ENCODE results near the gene FAM72A. TPM values are rescaled to one million over a fixed set of nuclear protein-coding genes. Genes with fewer than 3 reads are reported as not detected.
"Not testable (repeated sequence)": the region's sequence is repeated elsewhere in the genome, so short reads cannot be mapped to it uniquely, and the experiment has no call there.

FAM72A gene
- total and polyA plus RNA-seq, 2 of the 4 experiments (the other 2 are of a cell fraction), result 2.2 to 5.0 TPM

GRCh38 chr1:206229286-206229685 lies 26.6 kb upstream of the FAM72A start:
- H2AK9ac ChIP-seq (replicated peaks; ENCODE audit: low read depth, low read length, poor library complexity); H3K4me3 ChIP-seq (ENCODE audit: insufficient read depth, low read depth, low read length); H3K18ac ChIP-seq (ENCODE audit: low read depth, low read length); H3K9me3 ChIP-seq (ENCODE audit: control insufficient read depth, insufficient read depth, low read length); POLR2A ChIA-PET (ENCODE audit: unreplicated experiment); ATAC-seq (ENCODE audit: low read depth); H3K27me3 ChIP-seq (ENCODE audit: control insufficient read depth, insufficient read depth, low read length); BruUV-seq (replicated peaks); H2BK5ac ChIP-seq (ENCODE audit: low read depth, low read length, poor library complexity, severe bottlenecking); H3K9me1 ChIP-seq (ENCODE audit: insufficient read depth, low read length); H3K56ac ChIP-seq (ENCODE audit: extremely low read depth, insufficient read depth, low read length); H4K20me1 ChIP-seq (ENCODE audit: insufficient read depth, low read length); CTCF ChIA-PET; intact Hi-C loops (cut with micrococcal nuclease); H3K9ac ChIP-seq (ENCODE audit: low read depth, low read length); H3K4me2 ChIP-seq (ENCODE audit: low read depth, low read length); H3K14ac ChIP-seq (replicated peaks; ENCODE audit: low read depth, low read length); H3K79me1 ChIP-seq (ENCODE audit: low read depth in 1 of 2, low read length in 2 of 2); in situ Hi-C loops (cut with MboI; ENCODE audit: low sequenced_read_pairs); H4K91ac ChIP-seq (ENCODE audit: insufficient read depth, low read depth, low read length); H2AFZ ChIP-seq (replicated peaks; ENCODE audit: low read length, poor library complexity); dilution Hi-C loops (cut with HindIII; ENCODE audit: low sequenced_read_pairs, unreplicated experiment); H3K36me3 ChIP-seq (ENCODE audit: control insufficient read depth, insufficient read depth, low read length); H2BK20ac ChIP-seq (ENCODE audit: low read depth, low read length); H3K4ac ChIP-seq (ENCODE audit: low read depth, low read length); H2AK5ac ChIP-seq (ENCODE audit: low read depth, low read length); H4K8ac ChIP-seq (ENCODE audit: low read depth in 2 of 2, low read length in 2 of 2); H3K27ac ChIP-seq (ENCODE audit: insufficient read depth, low read length); H2BK15ac ChIP-seq (ENCODE audit: low read depth, low read length); H3K4me1 ChIP-seq (ENCODE audit: control insufficient read depth, insufficient read depth, low read length); H4K5ac ChIP-seq (ENCODE audit: low read depth, low read length); H2BK120ac ChIP-seq (ENCODE audit: low read depth, low read length); H3K23ac ChIP-seq (ENCODE audit: low read depth, low read length); DNase-seq: not testable (repeated sequence)
- WGBS, 2 experiments (ENCODE audit: extremely low coverage in 2 of 2, insufficient read length in 1 of 2), result no CpG with 5 or more reads among the region's 2 CpGs

DNA sequence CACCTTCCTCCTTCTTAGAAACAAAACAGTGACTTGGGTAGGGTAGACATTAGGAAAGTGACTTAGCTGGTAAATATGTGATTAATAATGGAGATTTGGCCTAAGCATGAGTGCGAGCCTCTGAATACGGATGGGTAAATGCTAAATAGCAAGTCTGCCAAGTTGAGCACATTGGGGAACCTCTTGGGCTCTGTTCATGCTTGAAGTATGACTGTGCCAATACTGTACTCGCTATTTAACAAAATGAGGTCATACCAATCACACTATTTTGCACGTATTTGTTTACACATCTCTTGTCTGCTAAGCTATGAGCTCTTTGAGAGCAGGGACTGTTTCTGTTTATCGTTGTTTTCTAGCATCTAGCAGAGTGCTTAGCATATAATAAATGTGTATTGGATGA lies 24.2 kb upstream of the FAM72A start:
- H2AK9ac ChIP-seq (replicated peaks; ENCODE audit: low read depth, low read length, poor library complexity); H3K4me1 ChIP-seq (ENCODE audit: control insufficient read depth, insufficient read depth, low read length); dilution Hi-C loops (cut with HindIII; ENCODE audit: low sequenced_read_pairs, unreplicated experiment); DNase-seq; H2BK120ac ChIP-seq (ENCODE audit: low read depth, low read length); H3K79me1 ChIP-seq (ENCODE audit: low read depth in 1 of 2, low read length in 2 of 2); H3K9ac ChIP-seq (ENCODE audit: low read depth, low read length); H3K4ac ChIP-seq (ENCODE audit: low read depth, low read length); H3K14ac ChIP-seq (replicated peaks; ENCODE audit: low read depth, low read length); H2BK15ac ChIP-seq (ENCODE audit: low read depth, low read length); H3K9me1 ChIP-seq (ENCODE audit: insufficient read depth, low read length); H3K27ac ChIP-seq (ENCODE audit: insufficient read depth, low read length); in situ Hi-C loops (cut with MboI; ENCODE audit: low sequenced_read_pairs); H3K4me3 ChIP-seq (ENCODE audit: insufficient read depth, low read depth, low read length); H2BK5ac ChIP-seq (ENCODE audit: low read depth, low read length, poor library complexity, severe bottlenecking); POLR2A ChIA-PET (ENCODE audit: unreplicated experiment); H4K91ac ChIP-seq (ENCODE audit: insufficient read depth, low read depth, low read length); H2AK5ac ChIP-seq (ENCODE audit: low read depth, low read length); H2BK20ac ChIP-seq (ENCODE audit: low read depth, low read length); intact Hi-C loops (cut with micrococcal nuclease); CTCF ChIA-PET; H4K8ac ChIP-seq (ENCODE audit: low read depth in 2 of 2, low read length in 2 of 2); H3K18ac ChIP-seq (ENCODE audit: low read depth, low read length); H3K9me3 ChIP-seq (ENCODE audit: control insufficient read depth, insufficient read depth, low read length); BruUV-seq (replicated peaks); H4K20me1 ChIP-seq (ENCODE audit: insufficient read depth, low read length); H3K27me3 ChIP-seq (ENCODE audit: control insufficient read depth, insufficient read depth, low read length); H2AFZ ChIP-seq (replicated peaks; ENCODE audit: low read length, poor library complexity); H3K36me3 ChIP-seq (ENCODE audit: control insufficient read depth, insufficient read depth, low read length); H3K56ac ChIP-seq (ENCODE audit: extremely low read depth, insufficient read depth, low read length); H3K23ac ChIP-seq (ENCODE audit: low read depth, low read length); H4K5ac ChIP-seq (ENCODE audit: low read depth, low read length); H3K4me2 ChIP-seq (ENCODE audit: low read depth, low read length): not testable (repeated sequence)
- WGBS, 2 experiments (ENCODE audit: extremely low coverage in 2 of 2, insufficient read length in 1 of 2), result no CpG with 5 or more reads among the region's 5 CpGs
- ATAC-seq (ENCODE audit: low read depth), result peak; percentile 62
